ENCODE data around the gene ZNF646.

ZNF646 gene

GRCh38 chr16:31038993-31039392, 35.2 kb upstream of the ZNF646 start:
- H4K20me1 ChIP-seq (ENCODE audit: insufficient read depth, low read length): 0 out of 2 replicates have a peak, but pooled peaks cover 4% of the 10 kb centered on the region
- peaks cover 4% of the 10 kb centered on the region; the same call in 1 of the 2 replicates for H3K4me1 ChIP-seq (ENCODE audit: low read length)
- H3K9me3 ChIP-seq (ENCODE audit: insufficient read depth, low read length): no peaks in the 10 kb centered on the region
- H3K4me3 ChIP-seq (ENCODE audit: low read length): no peak overlapping the region
- TF ChIP-seq EZH2phosphoT487 (IDR thresholded peaks at IDR 0.05; ENCODE audit: low read depth): no peak
- TF ChIP-seq, protein P1, sequence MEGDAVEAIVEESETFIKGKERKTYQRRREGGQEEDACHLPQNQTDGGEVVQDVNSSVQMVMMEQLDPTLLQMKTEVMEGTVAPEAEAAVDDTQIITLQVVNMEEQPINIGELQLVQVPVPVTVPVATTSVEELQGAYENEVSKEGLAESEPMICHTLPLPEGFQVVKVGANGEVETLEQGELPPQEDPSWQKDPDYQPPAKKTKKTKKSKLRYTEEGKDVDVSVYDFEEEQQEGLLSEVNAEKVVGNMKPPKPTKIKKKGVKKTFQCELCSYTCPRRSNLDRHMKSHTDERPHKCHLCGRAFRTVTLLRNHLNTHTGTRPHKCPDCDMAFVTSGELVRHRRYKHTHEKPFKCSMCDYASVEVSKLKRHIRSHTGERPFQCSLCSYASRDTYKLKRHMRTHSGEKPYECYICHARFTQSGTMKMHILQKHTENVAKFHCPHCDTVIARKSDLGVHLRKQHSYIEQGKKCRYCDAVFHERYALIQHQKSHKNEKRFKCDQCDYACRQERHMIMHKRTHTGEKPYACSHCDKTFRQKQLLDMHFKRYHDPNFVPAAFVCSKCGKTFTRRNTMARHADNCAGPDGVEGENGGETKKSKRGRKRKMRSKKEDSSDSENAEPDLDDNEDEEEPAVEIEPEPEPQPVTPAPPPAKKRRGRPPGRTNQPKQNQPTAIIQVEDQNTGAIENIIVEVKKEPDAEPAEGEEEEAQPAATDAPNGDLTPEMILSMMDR (IDR thresholded peaks at IDR 0.05; ENCODE audit: low read depth, low read length): no peak
- H3K79me2 ChIP-seq (ENCODE audit: low read length): no peaks in the 10 kb centered on the region; the same call in 1 of the 2 replicates
- H3K4me2 ChIP-seq (ENCODE audit: low read length): no peak overlapping the region
- no peak overlapping the region for H3K9ac ChIP-seq (ENCODE audit: low read length)
- no peaks in the 10 kb centered on the region for H3K36me3 ChIP-seq (replicated peaks; ENCODE audit: low read depth, low read length)
- H3K27me3 ChIP-seq (ENCODE audit: low read depth, low read length): no peaks in the 10 kb centered on the region
- no peak overlapping the region for H3K27ac ChIP-seq (ENCODE audit: low read length)
- H2AFZ ChIP-seq (ENCODE audit: low read depth, low read length): no peak overlapping the region

- no peaks in the 10 kb centered on the region for H3K36me3 ChIP-seq (replicated peaks; ENCODE audit: low read depth, low read length)
- H3K4me1 ChIP-seq (ENCODE audit: low read length): no peaks in the 10 kb centered on the region
- H3K4me2 ChIP-seq (ENCODE audit: low read length): no peak overlapping the region
- no peak overlapping the region for H3K27ac ChIP-seq (ENCODE audit: low read length)
- no peak overlapping the region for H3K9ac ChIP-seq (ENCODE audit: low read length)
- H3K79me2 ChIP-seq (ENCODE audit: low read length): no peaks in the 10 kb centered on the region
- H3K4me3 ChIP-seq (ENCODE audit: low read length): no peak overlapping the region
- no peaks in the 10 kb centered on the region for H3K27me3 ChIP-seq (ENCODE audit: low read depth, low read length)
- no peak overlapping the region for H2AFZ ChIP-seq (ENCODE audit: low read depth, low read length)
- TF ChIP-seq EZH2phosphoT487 (IDR thresholded peaks at IDR 0.05; ENCODE audit: low read depth): no peak
- TF ChIP-seq, protein P1 (IDR thresholded peaks at IDR 0.05; ENCODE audit: low read depth, low read length): no peak
- H4K20me1 ChIP-seq (ENCODE audit: insufficient read depth, low read length): no peaks in the 10 kb centered on the region
- no peaks in the 10 kb centered on the region for H3K9me3 ChIP-seq (ENCODE audit: insufficient read depth, low read length)
Observed at GRCh38 chr16:31042866-31043265, 31.4 kb upstream of the ZNF646 start.

DNA sequence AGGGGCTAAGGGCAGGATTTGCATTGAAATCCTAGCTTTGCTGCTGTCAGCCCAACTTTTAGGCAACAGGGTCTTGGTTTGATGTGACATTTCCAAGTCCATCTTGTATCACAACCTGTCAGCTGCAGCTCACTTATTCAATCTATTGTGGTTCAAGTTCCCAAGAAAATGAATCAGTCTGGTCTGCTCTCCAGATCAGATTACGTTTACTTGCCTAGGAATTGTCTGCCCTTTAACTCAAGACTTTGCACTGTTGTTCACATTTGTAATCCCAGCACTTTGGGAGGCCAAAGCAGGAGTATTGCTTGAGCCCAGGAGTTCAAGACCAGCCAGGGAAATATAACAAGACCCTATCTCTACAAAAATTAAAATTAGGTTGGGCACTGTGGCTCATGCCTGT, 30.9 kb upstream of the ZNF646 start:
- H3K27me3 ChIP-seq (ENCODE audit: low read depth, low read length): no peaks in the 10 kb centered on the region
- no peak overlapping the region for H3K4me2 ChIP-seq (ENCODE audit: low read length)
- no peak overlapping the region for H2AFZ ChIP-seq (ENCODE audit: low read depth, low read length)
- H3K79me2 ChIP-seq (ENCODE audit: low read length): no peaks in the 10 kb centered on the region
- H3K4me1 ChIP-seq (ENCODE audit: low read length): no peaks in the 10 kb centered on the region
- H3K9me3 ChIP-seq (ENCODE audit: insufficient read depth, low read length): no peaks in the 10 kb centered on the region
- H3K36me3 ChIP-seq (replicated peaks; ENCODE audit: low read depth, low read length): no peaks in the 10 kb centered on the region
- no peak overlapping the region for H3K9ac ChIP-seq (ENCODE audit: low read length)
- no peaks in the 10 kb centered on the region for H4K20me1 ChIP-seq (ENCODE audit: insufficient read depth, low read length)
- TF ChIP-seq, protein P1 (IDR thresholded peaks at IDR 0.05; ENCODE audit: low read depth, low read length): no peak
- no peak for TF ChIP-seq EZH2phosphoT487 (IDR thresholded peaks at IDR 0.05; ENCODE audit: low read depth)
- H3K4me3 ChIP-seq (ENCODE audit: low read length): no peak overlapping the region
- no peak overlapping the region for H3K27ac ChIP-seq (ENCODE audit: low read length)

DNA sequence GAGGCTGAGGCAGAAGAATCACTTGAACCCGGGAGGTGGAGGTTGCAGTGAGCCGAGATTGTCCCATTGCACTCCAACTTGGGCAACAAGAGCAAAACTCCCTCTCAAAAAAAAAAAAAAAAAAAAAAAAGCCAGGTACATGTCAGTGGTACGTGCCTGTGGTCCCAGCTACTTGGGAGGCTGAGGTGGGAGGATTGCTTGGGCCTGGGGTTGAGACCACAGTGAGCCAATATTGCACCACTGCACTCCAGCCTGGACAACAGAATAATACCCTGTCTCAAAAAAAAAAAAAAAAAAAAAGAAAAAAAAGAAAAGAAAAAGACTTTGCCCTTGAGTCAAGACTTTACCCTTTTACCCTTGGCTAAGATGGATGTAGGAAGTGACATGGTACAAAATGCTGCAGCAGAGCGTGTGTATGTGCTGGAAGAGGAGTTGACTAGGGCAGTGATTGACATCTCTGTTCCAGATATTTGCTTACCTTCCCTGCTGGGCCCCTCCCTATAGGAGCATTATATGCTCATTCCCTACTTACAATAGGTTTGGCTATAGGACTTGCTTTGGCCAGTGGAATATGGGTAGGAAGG, 30.2 kb upstream of the ZNF646 start:
- H3K36me3 ChIP-seq (replicated peaks; ENCODE audit: low read depth, low read length): no peaks in the 10 kb centered on the region
- no peak overlapping the region for H3K4me2 ChIP-seq (ENCODE audit: low read length)
- H3K27me3 ChIP-seq (ENCODE audit: low read depth, low read length): no peaks in the 10 kb centered on the region
- no peak overlapping the region for H3K4me3 ChIP-seq (ENCODE audit: low read length)
- H3K4me1 ChIP-seq (ENCODE audit: low read length): no peaks in the 10 kb centered on the region
- no peak overlapping the region for H3K9ac ChIP-seq (ENCODE audit: low read length)
- TF ChIP-seq, protein P1 (IDR thresholded peaks at IDR 0.05; ENCODE audit: low read depth, low read length): no peak
- no peak for TF ChIP-seq EZH2phosphoT487 (IDR thresholded peaks at IDR 0.05; ENCODE audit: low read depth)
- no peak overlapping the region for H3K27ac ChIP-seq (ENCODE audit: low read length)
- no peaks in the 10 kb centered on the region for H3K79me2 ChIP-seq (ENCODE audit: low read length)
- H4K20me1 ChIP-seq (ENCODE audit: insufficient read depth, low read length): no peaks in the 10 kb centered on the region
- H2AFZ ChIP-seq (ENCODE audit: low read depth, low read length): no peak overlapping the region
- H3K9me3 ChIP-seq (ENCODE audit: insufficient read depth, low read length): no peaks in the 10 kb centered on the region

Measured in OCI-LY3 (cell line).